B cell (primary cell): ENCODE measurements around the gene MRS2. TPM values are rescaled to one million over a fixed set of nuclear protein-coding genes. Genes with fewer than 3 reads are reported as not detected.

ENCODE experiments used
- ATAC-seq: fragments of 200-7000 bp; cut with Tn5 transposase; one replicate; pipeline ENCODE4 v1.10.0; 2021; ENCODE audit warnings: low read depth, mild to moderate bottlenecking, moderate number of reproducible peaks, moderate library complexity
- CTCF ChIA-PET: fragments of 350-600 bp; sonication (Branson Sonifier 250); formaldehyde crosslinking; loops from one replicate; lab custom pipeline; 2021; ENCODE audit warnings: antibody characterized with exemption, inconsistent platforms; lab: Charles Lee
- POLR2A ChIA-PET: fragments of 350-600 bp; sonication (Branson Sonifier 250); formaldehyde crosslinking; loops from one replicate; lab custom pipeline; 2021; ENCODE audit warnings: antibody characterized with exemption; lab: Charles Lee
- DNase-seq: peaks from one replicate; pipeline ENCODE4 v3.0.0; 2013
- H2AFZ ChIP-seq: 2 replicates; pipeline ENCODE4 v1.6.1; 2012; ENCODE audit warnings: mild to moderate bottlenecking, low read depth, low read length; ENCODE audit not compliant: insufficient read depth, poor library complexity, severe bottlenecking
- H3K27ac ChIP-seq, 2 donors: 1 replicate in 1 of 2; 2 replicates in 1 of 2; pipeline ENCODE4 v1.5.1; 2012 to 2013; ENCODE audit warnings: low read length in 2 of 2, mild to moderate bottlenecking in 2 of 2, moderate library complexity in 1 of 2
- H3K27me3 ChIP-seq, 4 experiments: fragments of 200-600 bp in 1 of 4; sonication (generic) in 1 of 4; replicated peaks in 1 of 4; 1 replicate in 2 of 4; 2 replicates in 2 of 4; pipeline versions ENCODE4 v1.6.1 to v1.7.0; 2013 to 2016; ENCODE audit warnings: low read length in 3 of 4, mild to moderate bottlenecking in 2 of 4, mixed read lengths in 1 of 4, moderate library complexity in 1 of 4; ENCODE audit not compliant: insufficient read depth in 4 of 4, control insufficient read depth in 3 of 4; ENCODE audit errors: control extremely low read depth in 1 of 4
- H3K36me3 ChIP-seq, 2 experiments: replicated peaks in 1 of 2; 1 replicate in 1 of 2; 2 replicates in 1 of 2; pipeline versions ENCODE4 v1.6.1 to v1.7.1; 2013; ENCODE audit warnings: low read length in 1 of 2; ENCODE audit not compliant: insufficient read depth in 2 of 2, control insufficient read depth in 1 of 2; ENCODE audit errors: control extremely low read depth in 1 of 2, extremely low read depth in 1 of 2
- H3K4me1 ChIP-seq, 2 donors: fragments of 200-600 bp in 1 of 2; sonication (generic) in 1 of 2; 1 replicate in 1 of 2; 2 replicates in 1 of 2; pipeline versions ENCODE4 v1.5.1 to v1.6.1; 2013 to 2017; ENCODE audit warnings: low read length in 2 of 2; ENCODE audit not compliant: control insufficient read depth in 2 of 2, insufficient read depth in 2 of 2
- H3K4me2 ChIP-seq: replicated peaks from 2 replicates; pipeline ENCODE3; 2012; ENCODE audit warnings: mild to moderate bottlenecking, low read depth, low read length; ENCODE audit not compliant: poor library complexity, severe bottlenecking
- H3K4me3 ChIP-seq, 5 experiments: fragments of 200-600 bp in 1 of 5; sonication (generic) in 1 of 5; 1 replicate in 3 of 5; 2 replicates in 2 of 5; pipeline versions ENCODE4 v1.5.1 to v1.7.0; 2011 to 2016; ENCODE audit warnings: low read length in 4 of 5, mild to moderate bottlenecking in 4 of 5, low read depth in 2 of 5, control low read depth in 1 of 5, moderate library complexity in 1 of 5; ENCODE audit not compliant: insufficient read depth in 1 of 5; ENCODE audit errors: control extremely low read depth in 1 of 5, extremely low read depth in 1 of 5
- H3K79me2 ChIP-seq: fragments of 200-600 bp; sonication (generic); one replicate; pipeline ENCODE4 v1.6.0; 2016; ENCODE audit warnings: low read length; ENCODE audit not compliant: control insufficient read depth, insufficient read depth
- H3K9ac ChIP-seq: fragments of 200-600 bp; sonication (generic); 2 replicates; pipeline ENCODE4 v1.6.1; 2017; ENCODE audit warnings: mild to moderate bottlenecking, low read length, moderate library complexity
- H3K9me3 ChIP-seq, 3 donors: one replicate each; pipeline versions ENCODE4 v1.6.1 to v1.7.1; 2013; ENCODE audit warnings: low read length in 2 of 3; ENCODE audit not compliant: control insufficient read depth in 2 of 3, insufficient read depth in 1 of 3; ENCODE audit errors: control extremely low read depth in 1 of 3
- H4K20me1 ChIP-seq: 2 replicates; pipeline ENCODE4 v1.6.0; 2012; ENCODE audit warnings: mild to moderate bottlenecking, low read length; ENCODE audit not compliant: insufficient read depth, control insufficient read depth, poor library complexity, severe bottlenecking
- H3K27ac Mint-ChIP-seq: one replicate; pipeline ENCODE4 v1.8.0; 2021; ENCODE audit warnings: mixed read lengths
- H3K27me3 Mint-ChIP-seq: one replicate; pipeline ENCODE4 v1.8.0; 2021; ENCODE audit warnings: mixed read lengths
- H3K4me1 Mint-ChIP-seq: one replicate; pipeline ENCODE4 v1.8.0; 2021; ENCODE audit warnings: mixed read lengths
- H3K4me3 Mint-ChIP-seq: one replicate; pipeline ENCODE4 v1.8.0; 2021; ENCODE audit warnings: mixed read lengths
- H3K9me3 Mint-ChIP-seq: one replicate; pipeline ENCODE4 v1.8.0; 2022; ENCODE audit warnings: mixed read lengths; ENCODE audit not compliant: insufficient read depth
- CTCF ChIP-seq: fragments of 200-600 bp; IDR thresholded peaks from one replicate; pipeline ENCODE4 v1.8.0; 2022; ENCODE audit warnings: antibody characterized with exemption, mild to moderate bottlenecking
- EZH2 ChIP-seq: IDR thresholded peaks from 2 replicates; pipeline ENCODE4 v1.6.1; 2012; ENCODE audit warnings: borderline replicate concordance, low read depth, mild to moderate bottlenecking, moderate library complexity, low read length; ENCODE audit not compliant: insufficient read depth, poor library complexity, severe bottlenecking
- WGBS: methylation state at CpG from one replicate; pipeline ENCODE4 v1.1.5; 2013; ENCODE audit warnings: missing lambda C conversion rate; ENCODE audit not compliant: insufficient coverage; 5-methylcytosine and 5-hydroxymethylcytosine counted together
- intact Hi-C: fragments of 100-400 bp; cut with micrococcal nuclease; formaldehyde crosslinking; loops from one replicate; pipeline ENCODE4 v1.10.0; 2022
- polyA plus RNA-seq: library from polyadenylated mRNA; depleted of rRNA; stranded (reverse); fragments of >200 nt; gene quantifications from 2 replicates; pipeline ENCODE4 v1.2.3, GENCODE V29; 2012
- total RNA-seq, 2 donors: library from RNA; stranded (reverse); fragments of 120-200 nt in 1 of 2; gene quantifications; 1 replicate in 1 of 2; 2 replicates in 1 of 2; pipeline versions ENCODE4 v1.2.3 to v1.2.4, GENCODE V29; 2013 to 2022

MRS2 gene
- total and polyA plus RNA-seq, 2 donors (not counting 1 experiment from before 2014, with no cell fraction given), result 16.0 to 25.5 TPM

GRCh38 chr6:24374612-24375011 is 28.1 kb upstream of the MRS2 start:
- Histone ChIP-seq H3K9me3 (no peaks in the 10 kb centered on the region), H2AFZ (no peak overlapping the region), H3K4me1 (no peaks in the 10 kb centered on the region), H4K20me1 (no peaks in the 10 kb centered on the region), H3K27me3 (peaks cover 0 to 4% (median 0%) of the 10 kb centered on the region in 4 experiments), H3K27ac (no peak overlapping the region), H3K9ac (no peak overlapping the region), H3K79me2 (no peaks in the 10 kb centered on the region), H3K36me3 (no peaks in the 10 kb centered on the region), H3K4me3 (no peak overlapping the region), H3K4me2 (no peak overlapping the region)
- H3K27ac Mint-ChIP-seq, result no peak overlapping the region
- TF ChIP-seq CTCF (no peak), EZH2 (no peak)
- H3K4me1 Mint-ChIP-seq, result no peaks in the 10 kb centered on the region
- ATAC-seq (no peak), DNase-seq (no peak)
- peaks cover 11% of the 10 kb centered on the region for H3K27me3 Mint-ChIP-seq
- intact Hi-C loops, result no loop called here
- WGBS, result 83% methylated on average over 6 of the region's 6 CpGs
- POLR2A ChIA-PET, result interaction anchor here (0.6 kb wide), 1 partner anchor 1588 kb away, joined by 3 read pairs; the partner anchor contains the start of gene TRIM38
- H3K9me3 Mint-ChIP-seq, result no peaks in the 10 kb centered on the region
- CTCF ChIA-PET, result interaction anchor here (1.6 kb wide), 1 partner anchor 15 kb away, joined by 5 read pairs; no protein-coding TSS in a partner anchor
- no peak overlapping the region for H3K4me3 Mint-ChIP-seq

GRCh38 chr6:24376871-24377270 is 25.9 kb upstream of the MRS2 start:
- no peak overlapping the region for H2AFZ ChIP-seq
- POLR2A ChIA-PET, result no interaction called here
- no peak overlapping the region for H3K27ac Mint-ChIP-seq
- H3K4me2 ChIP-seq, result no peak overlapping the region
- H3K27ac ChIP-seq, result no peak overlapping the region
- H3K4me1 Mint-ChIP-seq, result no peaks in the 10 kb centered on the region
- no peaks in the 10 kb centered on the region for H3K4me1 ChIP-seq
- CTCF ChIA-PET, result interaction anchor here (1.1 kb wide), 1 partner anchor 17 kb away, joined by 4 read pairs; no protein-coding TSS in a partner anchor
- no peak for TF ChIP-seq CTCF
- TF ChIP-seq EZH2, result no peak
- no peak for DNase-seq
- no peaks in the 10 kb centered on the region for H3K79me2 ChIP-seq
- no peak overlapping the region for H3K9ac ChIP-seq
- intact Hi-C loops, result no loop called here
- H3K4me3 Mint-ChIP-seq, result no peak overlapping the region
- WGBS, result 94% methylated on average over 2 of the region's 4 CpGs
- no peaks in the 10 kb centered on the region for H3K9me3 ChIP-seq
- peaks cover 11% of the 10 kb centered on the region for H3K27me3 Mint-ChIP-seq
- peaks cover 0 to 4% (median 0%) of the 10 kb centered on the region in 4 experiments for H3K27me3 ChIP-seq
- no peaks in the 10 kb centered on the region for H3K9me3 Mint-ChIP-seq
- ATAC-seq, result no peak
- H3K4me3 ChIP-seq, result no peak overlapping the region
- no peaks in the 10 kb centered on the region for H4K20me1 ChIP-seq
- no peaks in the 10 kb centered on the region for H3K36me3 ChIP-seq
